ENCODE results near the gene KRT79. TPM values are rescaled to one million over a fixed set of nuclear protein-coding genes. Genes with fewer than 3 reads are reported as not detected.

Gene KRT79
- total RNA-seq, 1 experiment from 2014 or later: 0.33 TPM

DNA sequence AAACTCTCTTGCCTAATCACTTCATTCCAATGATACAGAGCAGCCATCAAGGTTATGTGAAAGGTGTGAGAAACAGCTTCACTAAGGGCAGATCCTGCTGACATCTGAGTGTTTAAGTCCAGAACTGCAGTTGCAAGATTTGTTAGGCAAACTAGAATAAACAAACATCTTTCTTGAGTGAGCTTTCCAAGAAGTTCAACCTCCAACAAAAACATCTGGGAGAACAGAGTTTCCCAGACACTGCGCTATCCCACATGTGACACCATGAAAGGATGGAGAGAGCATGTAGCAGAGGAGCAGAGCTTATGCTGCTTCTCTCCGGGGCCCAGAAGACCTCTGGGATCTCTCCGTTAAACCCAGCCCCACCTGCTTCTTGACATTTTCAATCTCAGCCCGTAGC lies 62.6 kb downstream of the KRT79 start:
- no peak for DNase-seq (ENCODE audit: low spot score)

Other genes with a start within 250 kb of the KRT79 start
- not detected in 2 replicates for gene KRT72, start 232.8 kb downstream of the KRT79 start, total RNA-seq (2014; rRNA removed; shearing (Covaris generic))
- gene KRT73, start 215.8 kb downstream of the KRT79 start, total RNA-seq (2014; rRNA removed; shearing (Covaris generic)): not detected in 2 replicates
- gene KRT2, start 182.1 kb downstream of the KRT79 start, total RNA-seq (2014; rRNA removed; shearing (Covaris generic)): not detected in 2 replicates
- not detected in 2 replicates for gene KRT1, start 153.9 kb downstream of the KRT79 start, total RNA-seq (2014; rRNA removed; shearing (Covaris generic))
- gene KRT77, start 130.8 kb downstream of the KRT79 start, total RNA-seq (2014; rRNA removed; shearing (Covaris generic)): not detected in 2 replicates
- gene KRT76, start 57.0 kb downstream of the KRT79 start, total RNA-seq (2014; rRNA removed; shearing (Covaris generic)): not detected in 2 replicates
- not detected in 2 replicates for gene KRT3, start 38.2 kb downstream of the KRT79 start, total RNA-seq (2014; rRNA removed; shearing (Covaris generic))
- gene KRT4, start 20.2 kb downstream of the KRT79 start, total RNA-seq (2014; rRNA removed; shearing (Covaris generic)): 0.07 TPM in 1 of 2 replicates, not detected in the other
- not detected in 2 replicates for gene KRT78, start 14.7 kb upstream of the KRT79 start, total RNA-seq (2014; rRNA removed; shearing (Covaris generic))
- 287 and 407 TPM in 2 replicates for gene KRT8, start 70.8 kb upstream of the KRT79 start, total RNA-seq (2014; rRNA removed; shearing (Covaris generic))
- 1,324 and 2,186 TPM in 2 replicates for gene KRT18, start 114.8 kb upstream of the KRT79 start, total RNA-seq (2014; rRNA removed; shearing (Covaris generic))
- gene EIF4B, start 172.1 kb upstream of the KRT79 start, total RNA-seq (2014; rRNA removed; shearing (Covaris generic)): 290 and 314 TPM in 2 replicates
- gene TNS2, start 215.8 kb upstream of the KRT79 start, total RNA-seq (2014; rRNA removed; shearing (Covaris generic)): 18.9 and 24.5 TPM in 2 replicates
- 15.2 and 19.6 TPM in 2 replicates for gene SPRYD3, start 245.1 kb upstream of the KRT79 start, total RNA-seq (2014; rRNA removed; shearing (Covaris generic))